NCI-H2107 (cell line): Measurements from ENCODE around the gene PLIN5.

ENCODE experiments used
- DNase-seq: peaks from one replicate; lab custom pipeline; 2025; lab: John Stamatoyannopoulos, UW

Gene PLIN5

GRCh38 chr19:4534836-4535658 is at the start of gene PLIN5:
Gene PLIN5, minus strand, starts transcription at chr19:4535224. Its CDS starts 1,150 bp downstream, at chr19:4534074.
- DNase-seq, result peak; percentile 44

DNA sequence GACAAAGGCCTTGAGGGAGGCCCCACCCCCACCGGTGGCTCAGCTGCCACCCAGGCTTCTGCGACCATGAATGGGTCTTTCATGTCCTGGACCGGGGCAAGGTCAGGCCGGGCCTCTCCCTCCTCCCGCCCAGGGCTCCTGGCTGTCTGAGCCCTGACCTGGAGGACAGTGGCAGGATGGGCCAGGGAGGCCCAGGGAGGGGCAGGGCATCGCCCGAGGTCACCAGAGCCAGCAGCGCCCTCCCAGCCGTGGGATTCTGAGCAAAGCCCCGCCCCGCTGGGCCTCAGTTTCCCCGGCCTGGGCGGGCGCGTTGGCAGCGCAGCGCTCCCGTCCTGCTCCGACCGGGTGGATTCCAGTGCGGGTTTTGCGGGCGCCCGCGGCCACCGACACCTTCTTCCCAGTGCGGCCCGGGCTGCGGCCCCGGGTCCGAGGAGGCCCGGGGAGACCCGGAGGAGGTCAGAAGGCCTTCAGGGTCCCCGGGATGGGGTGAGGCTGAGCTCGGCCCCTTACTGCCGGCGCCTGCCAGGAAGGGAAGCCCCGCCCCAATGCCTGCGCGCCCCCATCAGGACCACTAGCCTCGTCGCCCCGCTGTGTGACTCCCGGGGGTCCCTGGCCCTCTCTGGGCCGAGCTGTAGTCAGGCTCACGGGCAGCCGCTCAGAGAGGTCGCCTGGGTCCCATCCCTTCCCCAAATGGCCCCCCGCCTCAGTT is 49.1 kb upstream of the PLIN5 start:
- DNase-seq, result no peak

GRCh38 chr19:4582980-4583842 is 48.2 kb upstream of the PLIN5 start:
- no peak for DNase-seq

DNA sequence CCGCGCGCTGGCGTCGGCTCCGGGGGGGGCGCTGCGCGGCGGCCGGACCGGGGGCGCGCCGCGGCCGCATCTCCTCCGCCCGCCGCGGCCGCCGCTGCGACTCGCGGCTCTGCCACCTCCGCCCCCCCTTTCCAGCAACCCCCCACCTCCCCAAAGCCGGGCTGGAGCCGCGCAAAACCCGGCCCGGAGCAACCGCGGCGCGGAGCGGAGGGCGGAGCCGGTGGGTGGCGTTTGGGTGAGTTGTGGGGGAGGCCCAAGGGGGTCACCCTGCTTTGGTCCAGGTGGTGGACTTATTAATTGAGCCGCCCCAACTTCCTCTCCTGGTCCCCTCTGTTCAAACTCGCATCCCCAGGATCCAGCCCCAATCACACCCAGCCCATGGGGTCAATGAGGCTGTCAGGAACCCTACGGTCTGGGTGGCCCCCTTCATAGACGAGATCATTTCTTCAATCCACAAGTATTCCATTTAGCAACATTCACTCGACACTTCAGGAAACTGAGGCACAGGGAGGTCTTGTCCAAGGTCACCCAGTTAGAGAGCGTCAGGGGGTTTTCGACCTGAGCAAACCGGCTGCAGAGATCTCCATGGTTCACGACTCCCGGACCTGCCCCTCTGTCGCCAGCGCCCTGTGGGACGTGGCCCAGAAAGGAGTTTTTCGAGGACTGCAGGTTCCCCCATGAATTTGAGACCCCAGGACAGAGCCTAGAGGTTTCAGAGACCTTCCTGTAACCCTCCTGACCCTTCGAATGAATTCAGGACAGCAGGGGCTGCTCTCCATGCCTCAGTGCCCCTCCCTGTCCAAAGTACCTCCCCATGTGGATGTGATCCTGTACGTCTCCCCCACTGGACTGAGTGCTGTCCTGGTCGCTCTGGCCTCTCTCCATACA is 46.9 kb upstream of the PLIN5 start:
- no peak for DNase-seq

DNA sequence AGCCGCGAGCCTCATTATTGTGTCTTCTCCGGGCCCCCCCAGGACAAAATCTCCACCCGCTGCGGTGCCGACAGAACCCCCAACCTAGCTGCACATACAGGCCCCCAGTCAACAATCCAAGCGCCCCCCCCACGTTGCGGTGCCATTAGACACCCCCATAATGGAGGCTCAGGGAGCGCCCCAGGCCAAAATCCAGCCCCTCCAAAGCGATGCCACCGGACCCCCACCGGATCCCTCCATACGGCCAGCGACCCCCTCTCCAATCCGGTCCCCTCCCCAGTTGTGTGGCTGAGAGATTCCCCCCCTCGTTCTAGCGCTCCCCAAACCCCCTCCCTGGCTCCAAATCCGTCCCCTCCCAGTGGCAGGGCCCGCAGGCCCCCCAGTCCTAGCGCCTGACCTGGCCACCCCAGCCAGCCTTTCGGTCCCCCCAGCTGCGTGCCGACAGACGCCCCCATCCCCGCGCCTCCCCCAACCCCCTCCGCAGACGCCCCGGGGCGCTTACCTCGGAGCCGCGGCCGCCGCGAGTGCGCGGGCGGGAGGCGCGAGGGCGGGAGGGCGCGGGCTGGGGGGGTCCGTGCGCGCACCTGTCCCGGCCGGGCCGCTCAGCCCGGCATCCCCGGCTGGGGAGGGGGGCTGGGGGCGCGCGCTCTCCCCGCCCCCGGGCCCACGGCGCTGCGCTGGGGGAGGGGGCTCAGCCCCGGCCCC is 46.1 kb upstream of the PLIN5 start:
- DNase-seq, result no peak

DNA sequence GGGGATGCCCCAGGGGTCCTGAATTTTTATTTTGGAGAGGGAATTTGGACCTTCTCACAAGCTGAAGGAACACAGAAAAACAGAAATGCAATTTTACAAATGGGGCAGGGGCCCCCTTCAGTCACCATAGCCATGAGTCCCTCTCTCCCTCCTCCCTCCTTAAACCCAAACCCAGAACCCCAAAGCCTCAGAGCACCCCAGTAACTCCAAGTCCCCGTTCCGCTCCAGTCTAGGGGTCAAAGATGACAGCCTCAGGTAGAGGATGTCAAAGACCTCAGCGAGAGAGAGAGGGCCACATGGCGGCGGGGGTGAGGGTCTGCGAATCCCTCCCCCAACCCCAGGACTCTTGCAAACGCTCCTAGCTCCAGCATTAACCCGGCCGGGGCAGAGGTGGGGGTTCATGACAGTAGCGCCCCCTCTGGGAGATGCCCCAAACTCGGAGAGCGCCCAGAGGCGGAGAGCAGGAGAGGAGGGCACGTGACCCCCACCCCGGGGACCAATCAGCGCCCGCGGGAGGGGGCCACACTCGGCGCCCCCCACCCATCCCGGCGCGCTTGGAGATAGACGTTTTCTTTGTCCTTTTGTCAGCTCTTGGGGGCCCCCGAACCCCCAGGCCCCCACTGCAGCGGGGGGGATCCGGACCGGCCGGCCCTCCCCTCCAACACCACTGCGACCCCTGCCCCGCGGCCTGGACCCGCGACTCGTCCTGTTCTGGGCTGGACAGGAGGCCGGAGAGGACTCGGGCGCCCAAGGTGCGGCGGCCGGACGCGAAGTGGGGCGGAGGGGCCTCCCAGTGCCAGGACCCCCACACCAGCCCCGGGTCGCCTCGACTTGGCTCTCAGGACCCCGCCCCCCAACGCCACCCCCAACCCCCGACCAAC is 45.2 kb upstream of the PLIN5 start:
- DNase-seq, result no peak

GRCh38 chr19:4579389-4579788 is 44.4 kb upstream of the PLIN5 start:
- no peak for DNase-seq

GRCh38 chr19:4578552-4579248 is 43.7 kb upstream of the PLIN5 start:
- no peak for DNase-seq

DNA sequence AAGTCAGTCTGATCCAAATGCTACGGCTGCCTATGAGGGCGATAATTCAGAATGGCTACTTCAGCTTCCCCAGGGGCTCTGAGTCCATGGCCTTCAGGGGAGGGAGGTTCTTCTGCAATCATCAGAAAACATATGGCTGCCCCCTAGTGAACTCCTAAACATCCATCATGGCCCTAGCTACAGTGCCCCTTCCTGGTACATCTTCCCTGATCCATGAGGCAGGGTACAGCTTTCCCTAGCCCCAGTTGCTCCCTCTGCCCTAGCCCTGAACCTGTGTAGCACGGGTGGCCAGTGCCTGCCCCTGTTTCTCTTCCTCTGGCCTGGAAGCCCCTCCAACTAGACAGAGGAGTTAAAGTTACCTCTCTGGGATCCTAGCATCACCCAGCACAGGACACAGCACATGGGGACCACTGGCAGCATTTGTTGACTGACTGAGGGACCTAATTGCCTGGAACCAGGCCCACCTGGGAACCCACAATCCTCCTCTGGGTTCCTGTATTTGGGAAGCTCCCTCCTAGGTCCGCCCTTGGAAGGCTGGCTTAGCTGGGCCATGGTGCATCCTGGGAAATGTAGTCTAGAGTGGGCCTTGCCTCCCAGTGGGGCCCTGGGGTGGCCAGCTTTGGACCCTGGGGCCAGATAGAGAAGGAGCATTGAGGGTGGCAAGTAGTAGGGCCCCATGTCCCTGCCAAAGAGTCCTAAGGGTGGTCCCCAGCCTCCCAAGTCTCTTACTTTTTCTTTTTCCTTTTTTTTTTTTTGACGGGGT is 42.2 kb upstream of the PLIN5 start:
- DNase-seq, result no peak

- DNase-seq, result no peak
Observed at GRCh38 chr19:4576016-4576933, 41.3 kb upstream of the PLIN5 start.

DNA sequence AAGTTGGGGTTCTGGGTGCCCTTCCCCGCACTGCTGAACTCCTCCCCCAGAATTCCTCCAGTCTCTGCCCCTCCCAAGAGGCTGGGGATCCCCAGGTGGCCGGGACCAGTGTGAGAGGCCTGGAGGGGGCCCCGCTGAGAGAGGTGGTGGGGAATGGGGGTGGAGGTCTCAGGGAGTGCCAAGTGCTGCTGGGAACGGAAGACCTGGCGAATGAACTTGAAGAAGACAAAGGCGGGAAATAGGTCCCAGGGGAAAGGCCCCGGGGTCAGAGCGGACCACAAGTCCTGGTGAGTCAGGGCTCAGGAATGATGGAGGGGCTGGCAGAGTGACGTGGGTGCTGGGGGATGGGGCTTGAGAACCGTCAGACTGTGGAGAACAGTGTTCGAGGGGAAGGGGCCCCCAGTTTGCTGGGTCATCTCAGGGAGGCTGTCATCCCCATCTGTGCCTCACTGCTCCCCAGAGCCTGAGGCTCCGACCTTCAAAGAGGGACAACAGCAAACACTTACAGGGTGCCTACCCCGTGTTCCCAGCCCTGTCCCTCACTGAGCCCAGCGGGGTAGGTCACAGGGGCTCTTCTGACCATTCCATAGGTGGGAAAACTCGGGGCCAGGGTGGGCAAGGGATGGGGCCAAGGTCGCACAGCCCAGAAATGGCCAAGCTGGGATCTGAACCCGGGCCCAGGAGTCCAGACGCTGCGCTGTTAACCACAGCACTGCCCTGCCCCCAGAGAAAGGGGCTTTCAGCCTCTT is 40.4 kb upstream of the PLIN5 start:
- no peak for DNase-seq

DNA sequence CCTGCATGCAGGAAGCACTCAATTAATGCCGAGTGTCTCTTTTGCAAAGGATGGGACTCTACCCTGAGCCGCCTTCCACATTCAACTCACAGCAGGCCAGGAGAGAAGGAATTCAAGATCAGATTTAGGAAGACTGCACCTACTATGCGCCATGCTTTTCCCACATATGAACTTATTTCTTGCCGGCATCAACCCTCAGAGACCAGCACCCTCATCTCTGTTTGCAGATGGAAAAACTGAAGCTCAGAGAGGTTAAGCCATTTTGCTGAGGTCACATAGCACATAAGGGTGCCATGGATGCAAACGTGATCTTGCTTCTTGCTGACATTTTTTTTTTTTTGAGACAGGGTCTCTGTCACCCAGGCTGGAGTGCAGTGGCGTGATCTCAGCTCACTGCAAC is 38.7 kb upstream of the PLIN5 start:
- DNase-seq, result no peak

DNA sequence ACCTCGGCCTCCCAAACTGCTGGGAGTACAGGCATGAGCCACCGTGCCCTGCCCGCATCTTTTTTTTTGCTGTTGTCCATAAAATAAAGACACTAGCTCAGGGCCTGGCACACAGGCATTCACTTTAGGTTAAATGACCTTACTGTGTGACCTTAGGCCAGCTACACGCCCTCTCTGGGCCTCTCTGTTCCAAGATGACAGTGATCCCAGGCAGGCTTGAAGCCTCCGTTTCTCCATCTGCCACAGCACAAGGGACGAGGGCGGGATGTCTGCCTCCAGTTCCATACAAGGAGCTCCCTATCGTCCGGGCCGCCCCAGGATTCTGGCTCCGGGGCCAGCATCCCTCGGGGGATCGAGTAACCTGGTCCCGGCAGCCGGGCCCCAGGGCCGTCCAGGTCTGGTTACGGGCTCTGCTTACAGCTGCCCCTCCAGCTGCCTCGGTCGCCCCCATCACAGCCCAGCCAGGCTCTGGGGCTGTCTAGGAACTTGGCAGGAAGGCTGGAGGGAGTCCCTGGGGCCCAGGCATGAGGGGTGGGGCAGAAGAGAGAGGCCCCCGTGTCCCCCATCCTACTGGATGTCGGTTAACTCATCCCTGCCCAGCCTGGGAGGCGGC is 36.4 kb upstream of the PLIN5 start:
- DNase-seq, result no peak

GRCh38 chr19:4570916-4571304 is 35.9 kb upstream of the PLIN5 start:
- no peak for DNase-seq

DNA sequence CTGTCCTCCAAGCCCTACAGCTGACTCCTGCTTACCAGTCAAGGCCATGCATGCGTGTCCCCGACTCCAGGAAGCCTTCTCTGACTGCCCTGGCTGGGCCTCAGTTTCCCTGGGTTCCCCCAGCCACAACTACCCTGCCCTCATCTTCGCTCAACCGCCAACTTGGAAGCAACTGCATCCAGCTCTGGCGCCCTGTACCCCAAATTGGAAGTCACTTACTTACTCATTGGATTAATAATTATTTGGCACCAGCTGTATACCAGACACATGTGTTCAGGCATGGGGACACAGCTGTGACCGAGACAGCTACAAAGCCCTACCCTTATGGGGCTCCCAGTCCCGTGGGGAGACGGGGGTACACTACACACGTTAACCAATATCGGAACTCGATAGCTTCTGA is 35.4 kb upstream of the PLIN5 start:
- DNase-seq, result no peak

- no peak for DNase-seq
Observed at GRCh38 chr19:4568886-4569285, 33.9 kb upstream of the PLIN5 start.
